HCT116 (cell line): ENCODE measurements around the gene ANGEL1.

Experiments used
- CBX3 ChIP-seq: IDR thresholded peaks from 2 replicates; pipeline ENCODE4 v1.6.1; 2012; ENCODE audit warnings: low read depth
- RAD21 ChIP-seq: IDR thresholded peaks from 2 replicates; pipeline ENCODE4 v1.6.1; 2012; ENCODE audit warnings: low read depth, mild to moderate bottlenecking
- SRF ChIP-seq: IDR thresholded peaks from 2 replicates; pipeline ENCODE4 v1.6.1; 2012; ENCODE audit warnings: low read depth
- TCF7L2 ChIP-seq: IDR thresholded peaks from 2 replicates; pipeline ENCODE4 v1.7.0; 2011; ENCODE audit warnings: borderline replicate concordance, inconsistent platforms; ENCODE audit not compliant: insufficient read depth, insufficient read length; ENCODE audit errors: extremely low read depth
- YY1 ChIP-seq: IDR thresholded peaks from 2 replicates; pipeline ENCODE4 v1.6.1; 2011; ENCODE audit warnings: low read length, low read depth, moderate library complexity, mild to moderate bottlenecking; ENCODE audit not compliant: insufficient replicate concordance; ENCODE audit errors: extremely low read depth
- ZNF274 ChIP-seq: fragments of 200-500 bp; sonication (Bioruptor generic); IDR thresholded peaks from 2 replicates; pipeline ENCODE4 v1.6.1; 2014; ENCODE audit warnings: mild to moderate bottlenecking, low read depth, low read length, inconsistent platforms
- TF ChIP-seq, protein P1 (sequence below), 3 experiments: fragments of 200-600 bp in 1 of 3; sonication (generic) in 1 of 3; IDR thresholded peaks in 2 of 3; conservative IDR thresholded peaks in 1 of 3; 2 replicates each; pipeline ENCODE4 v1.5.1; 2012 to 2017; ENCODE audit warnings: low read depth in 2 of 3, low read length in 2 of 3, antibody characterized with exemption in 1 of 3, borderline replicate concordance in 1 of 3, control low read depth in 1 of 3, mild to moderate bottlenecking in 1 of 3, mixed read lengths in 1 of 3, mixed run types in 1 of 3, moderate library complexity in 1 of 3; ENCODE audit not compliant: insufficient read depth in 1 of 3
- TF ChIP-seq, protein P2 (sequence below): IDR thresholded peaks from 2 replicates; pipeline ENCODE4 v1.6.1; 2012
- TF ChIP-seq, protein P3 (sequence below): IDR thresholded peaks from 2 replicates; pipeline ENCODE4 v1.6.1; 2011; ENCODE audit warnings: mild to moderate bottlenecking, low read length, moderate library complexity; ENCODE audit not compliant: insufficient replicate concordance; ENCODE audit errors: extremely low read depth

- TF ChIP-seq TCF7L2, result no peak
- TF ChIP-seq, protein P1, sequence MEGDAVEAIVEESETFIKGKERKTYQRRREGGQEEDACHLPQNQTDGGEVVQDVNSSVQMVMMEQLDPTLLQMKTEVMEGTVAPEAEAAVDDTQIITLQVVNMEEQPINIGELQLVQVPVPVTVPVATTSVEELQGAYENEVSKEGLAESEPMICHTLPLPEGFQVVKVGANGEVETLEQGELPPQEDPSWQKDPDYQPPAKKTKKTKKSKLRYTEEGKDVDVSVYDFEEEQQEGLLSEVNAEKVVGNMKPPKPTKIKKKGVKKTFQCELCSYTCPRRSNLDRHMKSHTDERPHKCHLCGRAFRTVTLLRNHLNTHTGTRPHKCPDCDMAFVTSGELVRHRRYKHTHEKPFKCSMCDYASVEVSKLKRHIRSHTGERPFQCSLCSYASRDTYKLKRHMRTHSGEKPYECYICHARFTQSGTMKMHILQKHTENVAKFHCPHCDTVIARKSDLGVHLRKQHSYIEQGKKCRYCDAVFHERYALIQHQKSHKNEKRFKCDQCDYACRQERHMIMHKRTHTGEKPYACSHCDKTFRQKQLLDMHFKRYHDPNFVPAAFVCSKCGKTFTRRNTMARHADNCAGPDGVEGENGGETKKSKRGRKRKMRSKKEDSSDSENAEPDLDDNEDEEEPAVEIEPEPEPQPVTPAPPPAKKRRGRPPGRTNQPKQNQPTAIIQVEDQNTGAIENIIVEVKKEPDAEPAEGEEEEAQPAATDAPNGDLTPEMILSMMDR (IDR thresholded peaks at IDR 0.05 in 2 of 3, conservative IDR thresholded peaks at IDR 0.05 in 1 of 3; ENCODE audit: borderline replicate concordance in 1 of 3, insufficient read depth in 1 of 3, low read depth in 2 of 3, low read length in 2 of 3), result no peak
- no peak for TF ChIP-seq SRF
- TF ChIP-seq, protein P2, sequence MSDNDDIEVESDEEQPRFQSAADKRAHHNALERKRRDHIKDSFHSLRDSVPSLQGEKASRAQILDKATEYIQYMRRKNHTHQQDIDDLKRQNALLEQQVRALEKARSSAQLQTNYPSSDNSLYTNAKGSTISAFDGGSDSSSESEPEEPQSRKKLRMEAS, result no peak
- TF ChIP-seq RAD21, result no peak
- no peak for TF ChIP-seq CBX3
- TF ChIP-seq YY1, result no peak
- TF ChIP-seq, protein P3, sequence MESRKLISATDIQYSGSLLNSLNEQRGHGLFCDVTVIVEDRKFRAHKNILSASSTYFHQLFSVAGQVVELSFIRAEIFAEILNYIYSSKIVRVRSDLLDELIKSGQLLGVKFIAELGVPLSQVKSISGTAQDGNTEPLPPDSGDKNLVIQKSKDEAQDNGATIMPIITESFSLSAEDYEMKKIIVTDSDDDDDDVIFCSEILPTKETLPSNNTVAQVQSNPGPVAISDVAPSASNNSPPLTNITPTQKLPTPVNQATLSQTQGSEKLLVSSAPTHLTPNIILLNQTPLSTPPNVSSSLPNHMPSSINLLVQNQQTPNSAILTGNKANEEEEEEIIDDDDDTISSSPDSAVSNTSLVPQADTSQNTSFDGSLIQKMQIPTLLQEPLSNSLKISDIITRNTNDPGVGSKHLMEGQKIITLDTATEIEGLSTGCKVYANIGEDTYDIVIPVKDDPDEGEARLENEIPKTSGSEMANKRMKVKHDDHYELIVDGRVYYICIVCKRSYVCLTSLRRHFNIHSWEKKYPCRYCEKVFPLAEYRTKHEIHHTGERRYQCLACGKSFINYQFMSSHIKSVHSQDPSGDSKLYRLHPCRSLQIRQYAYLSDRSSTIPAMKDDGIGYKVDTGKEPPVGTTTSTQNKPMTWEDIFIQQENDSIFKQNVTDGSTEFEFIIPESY, result no peak
- TF ChIP-seq ZNF274, result no peak
Measured at GRCh38 chr14:76767681-76768656, 44.7 kb downstream of the ANGEL1 start.
